COLO668 (cell line): Measurements from ENCODE around the gene IPPK.

ENCODE experiments used
- DNase-seq: peaks from one replicate; lab custom pipeline; 2025; ENCODE audit not compliant: unreplicated experiment; lab: John Stamatoyannopoulos, UW

The IPPK gene

DNA sequence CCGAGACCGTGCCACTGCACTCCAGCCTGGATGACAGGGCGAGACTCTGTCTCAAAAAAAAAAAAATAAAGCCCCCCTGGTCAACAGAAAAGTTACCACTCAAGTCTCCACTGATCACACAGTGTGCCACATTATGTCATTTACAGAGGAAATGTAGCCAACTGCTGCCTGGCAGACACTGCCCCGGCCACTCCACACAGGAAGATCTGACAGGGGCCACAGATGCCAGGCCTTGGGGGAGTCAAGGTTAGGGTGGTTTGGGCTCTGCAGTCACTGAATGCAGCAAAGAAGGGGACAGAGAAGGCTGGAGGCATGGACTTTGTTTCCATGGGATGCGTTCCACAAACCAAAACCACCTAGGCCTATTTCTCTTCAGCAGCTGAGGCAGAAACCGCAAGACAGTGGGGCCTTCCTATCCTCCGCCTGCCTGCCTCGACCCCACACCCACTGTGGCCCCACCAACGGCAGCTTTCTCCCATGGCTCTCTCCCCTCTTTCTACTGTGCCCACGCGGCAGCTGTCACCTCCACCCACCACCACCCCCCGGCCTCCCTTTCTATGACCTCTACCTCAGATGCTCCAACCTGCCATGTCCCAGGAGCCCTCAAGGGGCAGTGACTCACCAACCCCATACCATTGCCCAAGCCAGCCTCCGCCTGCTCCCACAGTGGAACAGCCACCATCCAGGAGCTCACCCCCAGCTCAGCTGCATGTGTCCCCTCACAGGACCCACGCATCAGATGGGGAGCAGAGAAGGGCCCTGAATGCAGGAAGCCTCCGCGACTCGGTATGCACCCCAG lies 12.4 kb downstream of the IPPK start:
- no peak for DNase-seq

DNA sequence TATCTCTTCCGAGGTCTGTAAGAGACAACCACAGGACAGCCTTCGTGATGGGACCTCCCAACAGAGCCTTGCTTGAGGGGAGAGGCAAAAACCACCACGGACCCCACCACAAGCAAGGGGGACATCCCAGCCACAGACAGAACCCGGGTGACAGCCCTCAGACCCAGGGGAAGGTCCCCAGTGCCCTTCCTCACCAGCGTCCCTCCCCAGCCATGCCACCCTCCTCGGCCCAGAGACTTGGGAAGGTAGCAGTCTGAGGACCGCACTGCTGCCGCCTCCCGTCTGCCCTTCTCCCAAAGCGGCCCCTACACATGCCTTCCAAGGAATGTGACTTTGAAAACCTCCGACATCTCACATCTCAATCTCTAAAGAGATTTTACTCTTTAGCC lies 13.4 kb downstream of the IPPK start:
- no peak for DNase-seq

DNA sequence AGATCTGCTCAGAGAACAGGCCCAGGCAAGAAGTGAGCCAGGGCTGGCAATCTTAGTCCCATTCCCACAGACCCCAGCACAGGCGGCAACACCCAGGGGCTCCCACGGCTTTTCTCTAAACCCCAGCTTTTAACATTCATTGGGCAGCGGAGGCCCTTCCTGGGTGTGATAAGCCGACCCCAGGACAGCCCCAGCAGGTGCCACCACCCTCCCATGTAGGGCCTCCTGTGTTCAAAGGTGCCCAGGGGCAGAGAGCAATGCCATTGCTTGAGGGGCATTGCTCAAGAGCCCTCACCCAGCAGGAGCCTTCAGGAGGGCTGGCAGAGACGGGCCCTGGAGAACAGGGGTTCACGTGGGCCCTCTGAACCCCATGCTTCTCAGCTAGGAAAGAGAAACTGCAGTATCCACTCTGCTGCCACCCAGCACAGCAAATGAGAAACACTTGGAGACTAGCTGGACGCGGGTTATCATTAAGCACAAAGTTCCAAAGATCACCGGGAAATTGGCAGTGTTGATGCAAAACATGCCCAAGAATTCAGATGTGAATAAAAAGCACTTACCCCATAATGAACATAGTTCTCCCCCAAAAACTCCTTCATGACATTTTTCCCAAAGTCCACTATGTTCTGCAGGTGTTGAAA lies 13.9 kb downstream of the IPPK start:
- DNase-seq, result no peak

DNA sequence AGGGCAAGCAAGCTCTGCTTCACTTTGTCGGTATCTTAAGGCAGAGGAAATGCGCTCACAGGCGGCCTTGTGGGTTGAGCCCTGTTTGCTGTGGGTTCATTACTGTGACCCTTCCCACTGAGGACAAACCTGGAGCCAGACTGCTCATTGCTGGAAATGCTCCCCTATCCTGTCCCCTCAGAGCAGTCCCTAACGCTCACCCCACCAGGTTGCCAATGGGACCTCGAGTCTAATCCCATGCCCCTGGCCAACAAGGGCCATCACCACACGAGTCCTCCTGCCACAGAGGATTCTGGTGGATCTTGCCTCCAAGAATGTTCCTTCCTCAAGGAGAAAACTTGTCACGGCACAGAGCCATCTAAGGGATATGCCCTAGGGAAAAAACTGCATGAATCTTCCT lies 14.6 kb downstream of the IPPK start:
- DNase-seq, result no peak

DNA sequence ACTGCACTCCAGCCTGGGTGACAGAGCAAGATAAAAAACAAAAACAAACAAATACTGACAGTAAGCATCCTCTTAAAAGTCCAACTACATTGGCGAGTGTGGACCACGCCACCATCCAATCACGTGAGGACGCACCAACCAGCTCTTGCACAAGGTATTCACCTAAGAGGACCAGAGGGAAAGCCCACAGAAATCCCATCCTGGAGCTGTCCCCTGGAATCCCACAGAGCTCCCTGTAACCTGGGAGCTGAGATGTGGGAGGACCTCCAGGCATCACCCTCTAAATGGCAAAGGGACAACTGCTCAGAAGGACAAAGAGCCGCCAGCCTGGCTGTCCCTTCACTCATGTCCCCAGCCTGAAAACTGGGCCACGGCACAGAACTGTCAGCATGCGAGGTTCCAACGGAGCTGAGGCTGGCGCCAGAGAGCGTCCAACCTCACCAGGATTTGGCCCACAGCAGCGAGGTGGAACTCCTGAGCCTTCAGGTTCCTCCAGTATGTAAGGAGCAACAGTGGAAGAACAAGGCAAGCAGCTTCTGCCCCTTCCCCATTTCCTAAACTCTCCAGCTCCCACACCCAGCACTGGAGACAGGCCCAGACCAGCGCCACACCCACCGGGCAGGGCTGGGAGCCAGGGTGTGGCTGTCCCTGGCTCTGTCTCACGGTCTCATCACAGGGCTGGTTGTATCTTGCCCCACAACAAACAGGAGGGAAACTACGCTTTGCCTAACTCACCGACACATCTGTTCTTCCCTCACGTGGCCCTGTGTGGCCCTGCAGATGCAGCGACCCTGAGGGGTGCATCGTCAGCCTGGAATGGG lies 15.2 kb downstream of the IPPK start:
- no peak for DNase-seq

DNA sequence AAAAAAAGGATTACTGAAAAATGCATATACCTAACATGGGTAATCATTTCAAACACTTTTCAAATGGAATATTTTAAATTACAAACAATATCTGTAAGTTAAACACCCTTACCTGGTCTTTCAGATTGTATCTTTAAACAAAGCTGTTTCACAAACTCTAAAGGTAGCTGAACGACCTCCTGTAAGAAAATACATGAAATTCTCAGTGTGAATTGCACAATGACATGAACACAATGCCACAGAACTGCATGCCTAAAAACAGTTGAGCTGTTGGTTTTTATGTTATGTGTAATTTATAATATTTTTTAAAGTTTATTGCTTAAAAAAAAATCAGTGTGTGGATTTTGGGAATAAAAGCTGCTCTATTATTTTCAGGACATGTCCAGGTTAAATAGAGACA lies 17.5 kb downstream of the IPPK start:
- no peak for DNase-seq

DNA sequence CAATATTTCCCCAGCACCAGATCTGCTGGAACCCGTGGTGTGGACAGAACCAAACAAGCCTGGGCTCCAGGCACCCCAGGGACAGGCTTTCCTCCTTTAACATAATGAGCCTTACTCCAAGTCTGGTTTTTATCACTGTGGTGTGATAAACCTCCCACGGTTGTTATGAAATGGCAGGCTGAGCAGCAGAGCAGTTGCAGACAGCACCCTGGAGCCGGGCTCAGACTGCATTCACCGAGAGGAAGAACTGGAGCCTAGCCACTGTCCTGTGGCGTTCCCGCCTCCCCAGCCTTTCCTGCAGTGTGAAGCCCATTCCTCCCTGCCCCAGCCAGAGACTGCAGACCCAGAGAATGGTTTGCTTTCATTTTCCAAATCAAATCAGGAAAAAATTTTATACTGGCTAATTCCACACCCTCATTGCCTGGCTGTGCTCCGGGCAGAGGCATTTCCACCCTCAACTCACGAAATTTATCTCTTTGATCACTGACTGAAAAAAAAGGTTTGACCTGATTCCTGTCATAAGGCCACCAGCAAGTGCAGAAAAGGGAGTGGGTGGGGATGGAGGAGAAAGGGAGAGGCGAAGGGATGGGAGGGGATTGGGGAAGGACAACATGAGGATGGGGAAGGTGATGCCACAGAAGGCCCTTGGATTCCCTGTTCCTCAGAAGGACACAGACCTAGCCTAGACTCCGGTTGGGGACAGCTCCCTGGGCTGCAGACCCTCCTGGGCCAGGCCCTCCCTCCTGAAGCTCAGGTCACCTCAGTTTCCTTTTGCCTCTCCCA lies 18.9 kb downstream of the IPPK start:
- DNase-seq, result no peak

DNA sequence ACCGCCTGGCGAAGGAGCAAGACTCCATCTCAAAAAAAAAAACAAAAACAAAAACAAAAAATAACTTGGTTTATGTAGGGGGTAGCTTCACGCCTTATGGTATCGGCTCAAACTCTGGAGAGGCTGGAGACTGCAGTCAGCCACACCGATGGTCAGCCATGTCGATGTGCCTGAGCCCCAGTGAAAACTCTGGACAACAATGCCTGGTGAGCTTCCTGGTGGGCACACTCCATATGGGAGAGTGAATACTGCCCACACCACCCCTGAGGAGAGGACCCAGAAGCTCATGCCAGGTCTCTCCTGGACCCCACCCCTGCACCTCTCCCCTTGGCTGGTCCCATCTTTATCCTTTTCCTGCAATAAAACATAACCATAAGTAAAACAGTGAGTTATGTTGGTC lies 19.6 kb downstream of the IPPK start:
- DNase-seq, result no peak

DNA sequence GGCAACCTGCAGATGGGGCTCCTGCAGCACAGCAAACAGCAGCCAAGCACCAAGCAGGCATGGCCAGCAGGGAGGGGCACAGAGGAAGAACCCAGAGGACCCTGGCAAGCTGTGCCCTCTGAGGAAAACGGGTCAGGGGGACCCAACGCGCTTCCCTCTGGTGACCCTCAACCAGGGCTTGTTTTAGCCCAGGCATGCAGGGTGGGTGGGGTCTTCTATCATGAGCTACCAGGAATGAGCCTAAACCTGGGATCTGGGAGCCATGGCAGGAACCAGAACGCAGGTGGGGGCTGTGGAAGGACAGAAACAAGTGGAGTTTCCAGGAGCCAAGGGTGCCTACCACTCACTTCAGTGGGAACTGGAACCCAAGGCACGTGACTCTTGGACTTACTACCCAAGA lies 20.9 kb downstream of the IPPK start:
- no peak for DNase-seq

DNA sequence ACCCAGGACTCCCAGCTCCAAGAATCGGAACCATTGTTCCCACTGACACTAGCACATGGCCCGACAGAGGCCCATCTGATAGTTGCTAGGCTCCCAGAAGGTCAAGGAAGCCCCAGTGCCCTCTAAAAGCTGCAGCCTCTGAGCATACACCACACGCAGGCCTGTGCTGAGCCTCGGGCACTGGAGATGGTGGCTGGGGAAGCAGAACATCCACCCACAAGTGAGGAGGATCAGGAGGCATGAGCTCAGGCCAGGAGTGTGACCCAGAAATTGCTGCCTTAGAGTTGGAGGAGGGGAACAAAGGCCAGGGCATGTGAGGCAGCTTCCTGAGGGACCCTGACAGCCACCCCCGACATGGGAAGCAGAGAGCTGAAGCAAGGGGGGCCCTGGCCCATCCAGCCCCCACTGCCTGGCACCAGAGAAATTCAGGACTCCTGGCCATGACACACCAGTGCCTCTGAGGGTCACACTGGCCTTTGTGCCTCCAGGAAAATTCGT lies 21.4 kb downstream of the IPPK start:
- DNase-seq, result no peak

DNA sequence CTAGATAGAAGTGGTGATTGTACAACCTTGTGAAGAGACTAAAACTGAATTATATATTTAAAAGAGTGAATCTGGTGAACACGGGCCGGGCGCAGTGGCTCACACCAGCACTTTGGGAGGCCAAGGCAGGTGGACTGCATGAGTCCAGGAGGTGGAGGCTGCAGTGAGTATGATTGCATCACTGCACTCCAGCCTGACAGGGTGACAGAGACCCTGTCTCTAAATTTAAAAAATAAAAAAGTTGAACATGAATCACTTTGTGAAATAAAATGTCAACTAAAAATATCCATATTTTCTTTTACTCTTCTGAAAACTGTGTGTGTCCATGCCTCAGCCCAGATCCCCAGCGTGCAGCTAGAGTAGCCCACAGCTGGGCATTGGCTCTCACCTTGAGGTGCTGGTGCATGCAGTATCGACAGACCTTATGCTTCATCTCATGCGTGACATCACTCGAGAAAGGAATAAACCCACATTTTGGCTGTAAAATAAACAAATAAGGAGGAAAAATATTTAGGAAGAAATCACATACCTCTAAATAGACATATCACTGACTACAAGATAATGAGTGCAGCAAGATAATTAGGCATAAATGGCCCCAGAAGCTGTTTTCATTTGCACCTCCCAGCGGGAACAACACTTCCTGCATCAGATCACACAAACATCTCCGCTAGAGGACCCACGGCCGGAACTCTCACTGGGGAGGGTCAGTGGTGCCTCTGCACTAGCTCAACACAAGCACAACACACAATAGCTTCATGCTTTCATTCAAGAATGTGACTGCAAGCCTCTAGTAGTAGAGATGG lies 22.1 kb downstream of the IPPK start:
- no peak for DNase-seq

DNA sequence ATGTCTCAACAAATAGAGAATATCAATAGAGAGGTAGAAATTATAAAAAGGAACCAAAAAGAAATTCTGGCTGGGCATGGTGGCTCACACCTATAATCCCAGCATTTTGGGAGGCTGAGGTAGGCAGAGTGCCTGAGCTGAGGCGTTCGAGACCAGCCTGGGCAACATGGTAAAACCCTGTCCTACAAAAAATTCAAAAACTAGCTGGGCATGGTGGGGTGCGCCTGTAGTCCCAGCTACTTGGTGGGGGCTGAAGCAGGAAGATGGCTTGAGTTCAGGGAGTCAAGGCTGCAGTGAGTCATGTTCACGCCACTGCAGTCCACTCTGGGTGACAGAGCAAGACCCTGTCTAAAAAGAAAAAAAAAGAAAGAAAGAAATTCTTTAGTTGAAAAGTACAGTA lies 24.9 kb downstream of the IPPK start:
- DNase-seq, result no peak

DNA sequence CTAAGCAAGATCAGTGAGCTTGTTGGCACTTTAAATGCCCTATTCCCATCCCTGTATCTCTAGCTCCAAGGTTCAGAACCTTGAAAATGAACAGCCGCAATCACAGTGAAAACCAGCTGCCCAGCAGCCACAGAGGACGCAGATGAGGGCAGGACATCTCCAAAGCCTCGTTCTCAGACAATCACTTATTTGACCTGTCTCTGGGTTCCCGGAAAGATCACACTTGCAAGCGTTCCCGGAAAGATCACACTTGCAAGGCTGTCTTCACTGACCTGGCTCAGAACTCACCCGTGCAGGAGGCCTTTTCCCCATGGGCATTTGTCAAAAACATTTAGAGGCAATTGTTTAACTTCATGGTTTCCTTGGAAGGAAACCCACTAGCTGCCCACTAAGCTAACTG lies 25.7 kb downstream of the IPPK start:
- no peak for DNase-seq

DNA sequence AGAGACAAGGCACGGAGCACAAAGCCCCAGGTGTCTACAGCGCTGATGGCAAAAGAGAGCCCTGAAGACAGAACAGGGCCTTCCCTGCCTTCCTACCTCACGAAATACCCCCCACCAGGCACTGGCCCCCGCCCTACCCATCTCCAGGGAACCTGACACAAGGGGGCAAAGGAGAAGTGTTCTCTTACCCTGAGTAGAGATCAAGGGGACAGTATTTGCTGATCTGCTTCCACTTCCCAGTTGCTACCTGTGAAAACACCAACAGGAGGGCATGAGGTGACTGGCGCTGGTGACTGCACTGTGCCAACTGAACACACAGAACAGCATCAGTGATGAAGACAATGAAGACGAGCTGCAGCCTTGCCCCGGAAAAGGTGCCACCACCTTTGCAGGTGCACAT lies 27.4 kb downstream of the IPPK start:
- no peak for DNase-seq

DNA sequence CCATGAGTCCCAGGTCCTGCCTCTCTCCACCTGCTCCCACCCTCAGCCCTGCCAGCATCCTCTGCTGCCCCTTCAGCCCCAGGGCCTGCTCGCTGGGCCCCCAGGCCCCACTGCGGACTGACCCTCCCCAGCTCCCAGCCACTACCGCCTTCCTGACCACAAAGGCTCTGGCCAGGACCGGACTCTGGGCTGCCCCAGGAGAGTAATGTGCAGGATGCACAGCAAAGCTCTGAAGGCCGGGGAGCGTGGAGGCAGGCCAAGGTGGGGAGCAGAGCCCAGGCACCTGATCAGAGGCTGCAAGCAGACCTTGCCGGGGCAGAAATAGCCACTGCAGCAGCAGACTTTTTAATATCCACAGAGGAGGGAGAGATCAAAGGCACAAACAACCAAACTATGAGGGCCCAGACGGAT lies 27.9 kb downstream of the IPPK start:
- no peak for DNase-seq

DNA sequence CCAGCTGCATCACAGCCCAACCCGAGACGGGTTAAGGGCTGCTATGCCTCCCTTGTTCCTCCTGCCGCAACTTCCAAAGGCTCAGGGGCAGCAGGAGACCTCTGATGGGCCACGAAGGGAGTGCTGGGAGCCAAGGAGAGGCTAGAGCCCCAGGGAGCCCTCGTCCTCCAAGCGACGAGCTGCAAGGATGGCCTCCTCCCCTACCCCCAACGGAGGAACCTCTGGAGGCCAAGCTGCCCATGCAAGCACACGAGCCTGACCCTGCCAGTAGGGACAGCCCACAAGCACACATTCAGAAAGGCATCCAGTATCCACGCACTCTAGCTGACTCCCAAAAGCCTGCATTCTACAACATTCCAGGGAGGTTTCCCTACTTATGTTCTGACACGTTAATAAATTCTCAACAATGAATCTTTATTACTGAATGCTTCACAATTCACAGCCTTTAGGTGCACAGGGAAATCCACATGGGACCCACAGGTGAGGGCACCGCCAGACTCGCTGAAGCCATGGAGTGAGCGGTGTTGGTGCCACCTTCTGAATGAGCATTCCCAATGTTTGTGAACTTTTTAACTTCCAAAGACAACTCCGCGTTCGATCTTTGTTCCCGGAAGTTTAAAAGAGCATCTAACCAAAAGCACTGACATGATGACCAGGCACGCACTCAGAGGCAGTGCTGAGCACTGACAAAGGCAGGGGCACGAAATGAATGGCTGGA lies 28.7 kb downstream of the IPPK start:
- no peak for DNase-seq

DNA sequence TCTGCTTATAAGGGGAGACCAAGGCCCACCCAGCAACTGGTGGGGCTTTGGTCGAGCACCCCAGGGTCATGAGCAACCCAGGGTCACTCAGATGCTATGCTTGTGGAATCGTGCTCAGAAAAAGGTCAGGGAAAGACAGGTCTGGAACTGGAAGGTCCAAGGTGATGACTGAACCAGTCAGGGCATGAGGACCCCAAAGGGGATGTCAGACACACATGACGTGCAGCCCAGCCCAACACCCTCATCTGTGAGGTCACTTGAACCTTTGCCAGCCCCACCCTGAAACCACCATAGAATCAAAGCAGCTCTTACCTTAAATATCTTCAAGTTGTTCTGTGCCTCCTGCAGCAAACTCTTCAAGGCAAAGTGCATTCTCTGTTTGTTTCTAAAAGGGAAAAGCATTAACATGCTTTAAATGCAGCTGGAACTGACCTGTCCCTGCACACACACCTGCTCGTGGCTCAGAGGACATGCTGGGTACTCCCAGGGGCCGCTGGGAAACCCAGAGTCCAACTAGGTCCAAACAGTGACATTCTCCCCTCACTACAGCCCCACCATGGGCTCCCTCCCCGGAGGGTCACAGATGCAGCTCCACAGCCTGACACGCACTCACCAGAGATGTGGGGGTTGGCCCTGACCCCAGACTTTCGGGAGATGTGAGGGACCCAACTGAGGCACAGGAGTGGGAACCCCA lies 29.4 kb downstream of the IPPK start:
- DNase-seq, result no peak

DNA sequence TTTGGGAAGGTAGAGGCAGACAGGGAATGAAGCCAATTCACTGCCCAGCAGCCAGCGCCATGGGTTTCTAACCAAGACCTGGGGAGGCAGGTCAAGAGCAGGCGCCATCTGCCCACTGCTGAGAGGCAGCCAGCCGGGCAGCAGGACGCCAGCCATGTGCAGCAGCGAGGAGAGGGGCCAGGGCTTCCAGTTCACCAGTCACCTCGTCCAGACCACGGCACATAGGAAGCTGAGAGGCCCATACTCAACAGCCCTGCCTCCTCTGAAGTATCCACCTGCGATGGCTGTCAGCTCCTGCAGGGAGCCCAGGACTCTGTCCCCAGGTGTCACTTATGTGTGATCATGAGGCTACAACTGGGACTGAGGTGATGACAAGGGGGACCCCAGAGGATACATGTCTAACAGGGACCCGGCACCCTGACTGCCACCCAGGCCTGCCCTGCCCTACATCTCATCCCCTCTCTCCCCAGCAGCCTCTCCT lies 30.1 kb downstream of the IPPK start:
- DNase-seq, result no peak

DNA sequence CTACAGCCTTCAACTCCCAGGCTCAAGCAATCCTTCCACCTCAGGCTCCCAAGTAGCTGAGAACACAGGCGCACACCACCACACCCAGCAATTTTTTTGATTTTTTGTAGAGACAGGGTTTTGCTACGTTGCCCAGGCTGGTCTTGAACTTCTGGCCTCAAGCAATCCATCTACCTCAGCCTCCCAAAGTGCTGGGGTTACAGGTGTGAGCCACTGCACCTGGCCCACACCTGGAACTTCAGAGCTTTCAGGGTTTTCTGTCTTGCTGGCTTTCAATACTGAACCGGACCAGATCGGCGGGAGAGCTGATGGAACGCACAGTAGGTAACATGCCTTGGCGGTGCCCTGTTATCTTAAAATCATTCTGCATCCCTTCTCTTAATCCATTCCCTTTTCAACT lies 30.8 kb downstream of the IPPK start:
- DNase-seq, result no peak
